Bladder microvascular endothelial cell (primary cell): ENCODE results near the gene BRS3. TPM values are rescaled to one million over a fixed set of nuclear protein-coding genes. Genes with fewer than 3 reads are reported as not detected.

Source experiments
- total RNA-seq: library from RNA; depleted of rRNA; stranded (reverse); fragments of >200 nt; gene quantifications from 2 replicates; pipeline ENCODE4 v1.2.3, GENCODE V29; 2014

BRS3 gene
- total RNA-seq: not detected in 2 replicates

DNA sequence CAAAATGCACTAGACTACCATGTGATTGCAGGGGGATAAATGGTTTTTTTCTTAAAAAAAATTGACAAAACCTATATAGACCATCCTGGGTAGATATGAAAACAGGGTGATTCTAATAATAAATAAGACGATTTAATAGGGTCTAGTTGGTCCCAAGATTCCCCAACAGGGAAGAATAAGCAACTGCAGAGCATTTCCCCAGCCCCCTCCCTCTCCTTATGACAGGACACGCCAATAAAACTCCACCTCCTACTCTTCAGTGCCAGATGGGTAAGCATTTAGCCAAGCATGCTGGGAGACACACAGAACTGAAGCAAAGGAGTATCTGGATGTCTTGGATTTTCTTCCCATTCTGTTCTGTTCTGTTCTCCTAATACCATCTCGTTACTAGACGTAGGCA, at the start of gene BRS3:
BRS3 (plus strand) TSS at position 301 of the 400 bp plus-strand sequence. CDS start 168 bp downstream, outside the sequence.

DNA sequence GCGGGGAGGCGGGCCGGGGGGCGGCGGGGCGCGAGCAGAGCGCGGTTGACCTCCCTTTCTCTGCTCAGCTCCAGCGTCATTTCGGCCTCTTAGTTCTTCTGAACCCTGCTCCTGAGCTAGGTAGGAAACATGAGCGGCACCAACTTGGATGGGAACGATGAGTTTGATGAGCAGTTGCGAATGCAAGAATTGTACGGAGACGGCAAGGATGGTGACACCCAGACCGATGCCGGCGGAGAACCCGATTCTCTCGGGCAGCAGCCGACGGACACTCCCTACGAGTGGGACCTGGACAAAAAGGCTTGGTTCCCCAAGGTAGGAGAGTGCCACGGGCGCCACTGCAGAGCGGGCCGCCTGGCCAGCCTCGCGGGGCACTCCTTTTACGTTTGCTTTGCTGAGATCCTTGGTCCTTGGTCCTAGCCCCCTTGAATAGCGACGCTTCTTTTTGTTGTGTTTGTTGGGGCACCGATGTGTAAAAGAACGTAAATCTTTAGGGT, 9.9 kb downstream of the BRS3 start, which contains the start of gene HTATSF1:
HTATSF1 (plus strand) TSS at position 37 of the 497 bp plus-strand sequence; CDS start at position 130, 93 bp downstream.

DNA sequence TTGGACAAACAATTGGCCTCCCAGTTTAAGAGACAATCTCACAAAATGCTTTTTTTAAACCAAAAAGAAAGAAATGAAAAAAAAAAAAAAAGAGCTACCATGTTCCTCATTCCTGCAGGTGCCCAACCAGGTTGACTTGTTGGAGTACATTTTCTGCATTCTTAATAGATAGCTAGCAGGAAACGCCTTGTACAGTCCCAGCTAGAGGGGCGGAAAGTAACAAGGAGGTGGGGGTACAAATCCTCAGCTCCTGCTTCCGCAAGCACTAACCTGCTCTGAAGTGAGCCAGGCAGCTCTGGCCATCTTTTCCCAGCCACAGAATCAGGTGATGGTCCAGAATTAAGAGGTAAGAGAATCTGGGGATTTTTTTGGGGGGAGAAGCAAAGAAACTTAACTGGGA, 44.2 kb downstream of the BRS3 start, which contains the start of gene VGLL1:
VGLL1 (plus strand) TSS at position 265 of the 400 bp plus-strand sequence. CDS start 3,806 bp downstream, outside the sequence.

Other genes with a start within 250 kb of the BRS3 start
- gene MAP7D3, start 236.5 kb upstream of the BRS3 start, total RNA-seq: 13.1 and 26.9 TPM in 2 replicates
- gene ADGRG4, start 187.0 kb upstream of the BRS3 start, total RNA-seq: under 0.01 and 0.06 TPM in 2 replicates
- 22.0 and 26.7 TPM in 2 replicates for gene HTATSF1, start 9.6 kb downstream of the BRS3 start, total RNA-seq
- not detected in 2 replicates for gene VGLL1, start 44.3 kb downstream of the BRS3 start, total RNA-seq
- gene CD40LG, start 160.2 kb downstream of the BRS3 start, total RNA-seq: not detected in 2 replicates